A673 (cell line): Measurements from ENCODE around the gene TAS2R40.

Source experiments
- EZH2 ChIP-seq: fragments of 200-600 bp; sonication (generic); IDR thresholded peaks from 2 replicates; pipeline ENCODE4 v1.6.1; 2017; ENCODE audit warnings: borderline replicate concordance, low read depth, mild to moderate bottlenecking, mixed read lengths, antibody characterized with exemption, low read length; ENCODE audit not compliant: poor library complexity, severe bottlenecking
- TF ChIP-seq, protein P1 (sequence below): fragments of 300-800, 200-600 bp; sonication (generic); conservative IDR thresholded peaks from 2 replicates; pipeline ENCODE4 v1.5.1; 2017; ENCODE audit warnings: low read depth, mild to moderate bottlenecking, antibody characterized with exemption, low read length, moderate library complexity, mixed read lengths

DNA sequence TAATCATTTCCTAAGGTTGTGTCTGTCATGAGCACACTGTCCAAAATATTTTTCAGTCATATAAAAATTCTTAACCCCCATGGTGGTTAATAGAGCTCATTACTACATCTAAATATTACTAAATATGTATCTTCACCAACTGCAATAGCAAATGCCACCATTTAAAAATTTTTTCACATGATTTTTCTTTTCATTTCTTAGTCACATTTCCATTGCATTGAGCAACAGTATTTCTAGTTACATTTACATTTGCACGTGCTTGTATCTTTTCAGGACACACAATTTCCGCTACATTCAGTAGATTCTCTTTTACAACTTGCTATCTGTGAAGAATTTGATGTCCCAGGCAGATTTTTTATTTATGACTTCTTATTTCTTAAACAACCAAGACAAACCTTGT lies 5.2 kb upstream of the TAS2R40 start:
- TF ChIP-seq, protein P1, sequence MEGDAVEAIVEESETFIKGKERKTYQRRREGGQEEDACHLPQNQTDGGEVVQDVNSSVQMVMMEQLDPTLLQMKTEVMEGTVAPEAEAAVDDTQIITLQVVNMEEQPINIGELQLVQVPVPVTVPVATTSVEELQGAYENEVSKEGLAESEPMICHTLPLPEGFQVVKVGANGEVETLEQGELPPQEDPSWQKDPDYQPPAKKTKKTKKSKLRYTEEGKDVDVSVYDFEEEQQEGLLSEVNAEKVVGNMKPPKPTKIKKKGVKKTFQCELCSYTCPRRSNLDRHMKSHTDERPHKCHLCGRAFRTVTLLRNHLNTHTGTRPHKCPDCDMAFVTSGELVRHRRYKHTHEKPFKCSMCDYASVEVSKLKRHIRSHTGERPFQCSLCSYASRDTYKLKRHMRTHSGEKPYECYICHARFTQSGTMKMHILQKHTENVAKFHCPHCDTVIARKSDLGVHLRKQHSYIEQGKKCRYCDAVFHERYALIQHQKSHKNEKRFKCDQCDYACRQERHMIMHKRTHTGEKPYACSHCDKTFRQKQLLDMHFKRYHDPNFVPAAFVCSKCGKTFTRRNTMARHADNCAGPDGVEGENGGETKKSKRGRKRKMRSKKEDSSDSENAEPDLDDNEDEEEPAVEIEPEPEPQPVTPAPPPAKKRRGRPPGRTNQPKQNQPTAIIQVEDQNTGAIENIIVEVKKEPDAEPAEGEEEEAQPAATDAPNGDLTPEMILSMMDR = no peak
- no peak for TF ChIP-seq EZH2
